B cell (primary cell): Measurements from ENCODE around the gene FES.

Source experiments
- CTCF ChIP-seq: fragments of 200-600 bp; IDR thresholded peaks from one replicate; pipeline ENCODE4 v1.8.0; 2022; ENCODE audit warnings: antibody characterized with exemption, mild to moderate bottlenecking
- EZH2 ChIP-seq: IDR thresholded peaks from 2 replicates; pipeline ENCODE4 v1.6.1; 2012; ENCODE audit warnings: borderline replicate concordance, low read depth, mild to moderate bottlenecking, moderate library complexity, low read length; ENCODE audit not compliant: insufficient read depth, poor library complexity, severe bottlenecking

GRCh38 chr15:90911302-90911623 is 27.0 kb downstream of the FES start:
- TF ChIP-seq CTCF: no peak
- TF ChIP-seq EZH2: no peak
